AG04449 (cell line): Measurements from ENCODE around the gene ZFP36L2.
"Not testable (repeated sequence)": the region's sequence is repeated elsewhere in the genome, so short reads cannot be mapped to it uniquely, and the experiment has no call there.

Experiments used
- CTCF ChIA-PET: fragments of 350-600 bp; formaldehyde crosslinking; extraction: SDS; loops from one replicate; lab custom pipeline; 2021; ENCODE audit warnings: antibody characterized with exemption; lab: Yijun Ruan, JAX
- POLR2A ChIA-PET: fragments of 400-600, 350-600 bp; formaldehyde crosslinking; extraction: SDS; loops from one replicate; lab custom pipeline; 2020; ENCODE audit warnings: antibody characterized with exemption, inconsistent platforms; lab: Yijun Ruan, JAX
- DNase-seq: peaks from one replicate; pipeline ENCODE4 v3.0.0-alpha.2; 2010; ENCODE audit warnings: low read depth, low spot score
- H3K4me3 ChIP-seq: 2 replicates; pipeline ENCODE4 v1.5.1; 2011; ENCODE audit warnings: low read depth, mild to moderate bottlenecking, control low read depth, low read length
- TF ChIP-seq, protein P1 (sequence below): IDR thresholded peaks from one replicate; pipeline ENCODE4 v1.5.1; 2011; ENCODE audit warnings: mild to moderate bottlenecking, moderate library complexity, low read length, control low read depth, inconsistent platforms; ENCODE audit not compliant: insufficient read depth; ENCODE audit errors: missing control alignments

Gene ZFP36L2

DNA sequence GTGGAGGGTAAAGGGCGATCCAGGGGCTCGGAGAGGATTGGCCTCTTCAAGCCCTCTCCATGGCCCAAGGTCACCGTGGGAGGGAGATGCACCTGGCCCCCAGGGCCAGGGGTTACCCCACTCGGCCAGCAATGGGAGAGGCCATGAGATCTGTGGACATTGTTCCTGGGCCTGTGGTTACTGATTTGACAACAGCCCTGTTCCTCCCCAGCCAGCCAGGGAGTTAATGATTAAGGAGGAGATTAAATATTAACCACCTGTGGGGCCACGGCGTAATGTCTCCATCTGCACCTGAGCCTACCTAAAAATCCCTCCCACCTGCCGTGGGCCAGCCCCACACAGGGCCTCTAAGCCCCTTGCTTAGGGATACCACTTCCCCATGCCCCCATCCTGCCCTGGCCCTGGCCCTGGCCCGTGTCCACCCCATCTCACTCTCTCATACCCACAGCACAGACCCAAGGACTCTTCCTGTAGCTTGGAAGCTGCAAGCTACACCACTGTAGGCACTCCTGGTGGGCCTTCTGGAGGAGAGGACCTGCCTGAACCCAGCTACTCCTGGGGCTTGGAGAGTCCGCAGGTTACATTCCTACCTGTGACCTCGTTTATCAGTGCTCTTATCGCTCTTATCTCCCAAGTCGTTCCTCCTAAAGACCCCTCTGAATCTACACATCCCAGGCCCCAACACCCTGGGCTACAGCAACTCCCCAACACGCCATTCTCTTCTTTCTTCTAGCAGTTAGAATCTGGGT is 32.1 kb downstream of the ZFP36L2 start:
- TF ChIP-seq, protein P1, sequence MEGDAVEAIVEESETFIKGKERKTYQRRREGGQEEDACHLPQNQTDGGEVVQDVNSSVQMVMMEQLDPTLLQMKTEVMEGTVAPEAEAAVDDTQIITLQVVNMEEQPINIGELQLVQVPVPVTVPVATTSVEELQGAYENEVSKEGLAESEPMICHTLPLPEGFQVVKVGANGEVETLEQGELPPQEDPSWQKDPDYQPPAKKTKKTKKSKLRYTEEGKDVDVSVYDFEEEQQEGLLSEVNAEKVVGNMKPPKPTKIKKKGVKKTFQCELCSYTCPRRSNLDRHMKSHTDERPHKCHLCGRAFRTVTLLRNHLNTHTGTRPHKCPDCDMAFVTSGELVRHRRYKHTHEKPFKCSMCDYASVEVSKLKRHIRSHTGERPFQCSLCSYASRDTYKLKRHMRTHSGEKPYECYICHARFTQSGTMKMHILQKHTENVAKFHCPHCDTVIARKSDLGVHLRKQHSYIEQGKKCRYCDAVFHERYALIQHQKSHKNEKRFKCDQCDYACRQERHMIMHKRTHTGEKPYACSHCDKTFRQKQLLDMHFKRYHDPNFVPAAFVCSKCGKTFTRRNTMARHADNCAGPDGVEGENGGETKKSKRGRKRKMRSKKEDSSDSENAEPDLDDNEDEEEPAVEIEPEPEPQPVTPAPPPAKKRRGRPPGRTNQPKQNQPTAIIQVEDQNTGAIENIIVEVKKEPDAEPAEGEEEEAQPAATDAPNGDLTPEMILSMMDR = no peak
- DNase-seq = no peak
- H3K4me3 ChIP-seq = no peak overlapping the region
- ChIA-PET POLR2A (no interaction called here), CTCF (no interaction called here)

DNA sequence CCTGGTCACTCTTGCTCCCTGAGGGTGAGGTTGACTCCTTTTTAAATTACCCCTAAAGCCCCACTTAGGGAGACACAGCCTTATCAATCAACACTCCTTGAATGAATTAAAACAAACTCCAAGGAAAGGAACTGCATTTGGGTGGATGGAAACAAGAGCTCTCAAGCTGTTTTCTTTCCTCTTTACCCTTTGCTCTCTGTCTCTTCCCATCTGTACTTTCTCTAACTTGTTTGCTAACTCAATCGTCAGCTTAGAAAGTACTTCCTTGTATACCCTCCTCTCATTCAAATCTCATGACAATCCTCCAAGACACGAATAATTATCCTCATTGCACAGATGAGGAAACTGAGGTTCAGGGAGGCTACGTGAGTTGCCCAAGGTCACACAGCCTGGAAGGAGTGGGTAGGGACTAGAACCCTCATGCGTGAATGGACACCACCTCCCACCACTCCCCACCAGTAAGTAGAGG is 32.7 kb downstream of the ZFP36L2 start:
- POLR2A ChIA-PET = no interaction called here
- CTCF ChIA-PET = no interaction called here
- no peak overlapping the region for H3K4me3 ChIP-seq
- DNase-seq = no peak
- TF ChIP-seq, protein P1 = no peak

DNA sequence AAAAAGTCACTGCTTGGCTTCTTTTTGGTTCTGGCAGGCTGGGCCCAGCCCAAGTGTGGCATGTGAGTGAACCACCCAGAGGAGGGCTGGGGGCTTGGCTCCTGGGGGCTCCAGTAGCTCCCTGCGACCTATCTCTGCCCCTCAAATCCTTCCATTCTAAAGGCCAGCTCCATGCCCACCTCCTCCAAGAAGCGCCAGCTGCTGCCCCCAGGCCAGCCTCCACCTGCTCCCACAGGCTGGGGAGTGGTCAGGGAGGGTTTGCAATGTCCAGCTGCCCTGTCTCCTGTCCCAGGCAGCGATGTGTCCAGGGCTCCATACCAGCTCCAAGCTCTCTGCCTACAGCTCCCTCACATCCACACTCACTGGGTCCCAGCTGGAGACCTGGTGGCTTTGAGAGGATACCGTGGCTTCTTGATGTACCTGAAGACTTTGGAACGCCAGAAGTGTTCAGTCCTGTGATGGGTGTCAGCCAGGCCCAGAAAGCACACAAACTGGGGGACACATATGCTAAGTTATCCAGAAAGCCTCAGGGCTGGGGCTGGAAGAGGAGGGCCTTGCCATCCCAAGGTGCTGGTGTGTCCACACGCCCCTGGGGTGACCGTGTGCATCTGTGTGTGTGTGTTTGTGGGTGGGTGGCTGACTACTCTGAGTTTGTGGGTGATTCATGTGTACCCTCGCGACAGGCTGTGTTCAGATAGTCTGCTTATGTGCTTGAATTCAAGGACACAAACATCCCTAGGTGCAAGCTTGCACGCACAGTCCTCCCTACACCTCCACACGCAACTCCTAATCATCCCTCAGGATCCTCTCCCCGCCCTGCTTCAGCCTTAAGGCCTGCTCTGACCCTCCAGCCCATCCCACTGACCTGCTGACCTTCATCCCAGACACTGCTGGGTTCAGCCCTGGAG is 33.4 kb downstream of the ZFP36L2 start:
- DNase-seq = no peak
- TF ChIP-seq, protein P1 = no peak
- CTCF ChIA-PET = interaction anchor here (1.0 kb wide), 1 partner anchor 36 kb away, joined by 3 read pairs; no protein-coding TSS in a partner anchor
- POLR2A ChIA-PET = no interaction called here
- H3K4me3 ChIP-seq = no peak overlapping the region

DNA sequence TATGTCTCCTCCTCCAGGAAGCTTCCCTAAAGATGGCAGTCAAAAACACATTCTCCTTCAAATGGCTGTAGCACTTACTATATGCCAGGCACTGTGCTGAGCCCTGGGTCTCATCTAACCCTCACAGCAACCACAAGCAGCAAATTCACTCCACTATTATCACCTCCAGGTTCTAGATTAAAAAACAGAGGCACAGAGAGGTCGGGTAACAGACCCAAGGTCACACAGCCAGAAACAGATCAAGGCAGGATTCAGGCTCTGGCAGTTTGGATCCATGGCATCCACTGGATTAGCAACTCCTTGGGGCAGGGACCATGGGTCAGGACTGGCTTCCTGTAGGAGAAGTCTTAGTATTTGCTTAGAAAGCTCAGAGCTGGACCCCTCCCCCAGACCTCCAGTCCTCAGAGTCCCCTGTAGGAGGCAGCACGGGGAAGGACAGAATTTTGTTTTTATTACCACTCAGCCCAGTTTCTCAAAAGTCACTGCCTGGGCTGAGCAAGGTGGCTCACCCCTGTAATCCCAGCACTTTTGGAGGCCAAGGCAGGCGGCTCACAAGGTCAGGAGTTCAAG is 34.4 kb downstream of the ZFP36L2 start:
- ChIA-PET CTCF (no interaction called here), POLR2A (no interaction called here)
- H3K4me3 ChIP-seq = no peak overlapping the region
- TF ChIP-seq, protein P1 = no peak
- DNase-seq = no peak

DNA sequence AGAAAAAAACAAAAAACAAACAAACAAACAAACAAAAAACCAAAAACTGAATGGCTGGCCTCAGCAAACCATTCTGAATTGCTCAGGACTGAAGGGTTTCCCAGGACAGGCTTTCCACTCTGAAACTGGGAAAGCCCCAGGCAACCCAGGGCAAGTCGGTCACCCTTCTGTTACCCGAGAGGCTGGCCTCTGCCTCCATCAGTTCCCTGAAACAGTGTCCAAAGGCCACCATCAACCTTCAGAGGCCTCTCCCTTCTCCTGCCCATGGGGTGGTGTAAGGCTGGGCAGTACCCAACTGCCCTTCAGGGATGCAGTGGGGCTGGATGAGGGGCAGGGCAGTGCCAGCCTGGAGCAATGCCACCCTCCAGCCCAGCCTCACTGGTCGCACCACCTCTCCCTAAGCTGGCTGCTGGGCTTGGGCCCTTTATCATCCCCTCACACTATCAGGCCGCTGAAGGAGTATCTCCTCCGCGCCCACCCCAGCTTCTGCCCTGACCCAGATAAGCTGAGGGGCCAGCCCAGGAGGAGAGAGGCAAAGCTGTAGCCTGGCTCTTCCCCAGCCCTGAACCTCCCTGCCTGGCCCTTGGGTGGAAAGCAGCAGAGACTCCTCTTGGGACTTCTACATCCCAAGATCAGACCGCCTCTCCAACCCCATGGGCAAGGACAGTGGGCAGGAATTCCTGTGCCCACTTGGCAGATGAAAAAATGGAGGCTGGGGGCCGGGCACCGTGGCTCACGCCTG is 35.9 kb downstream of the ZFP36L2 start:
- POLR2A ChIA-PET = no interaction called here
- TF ChIP-seq, protein P1 = no peak

DNA sequence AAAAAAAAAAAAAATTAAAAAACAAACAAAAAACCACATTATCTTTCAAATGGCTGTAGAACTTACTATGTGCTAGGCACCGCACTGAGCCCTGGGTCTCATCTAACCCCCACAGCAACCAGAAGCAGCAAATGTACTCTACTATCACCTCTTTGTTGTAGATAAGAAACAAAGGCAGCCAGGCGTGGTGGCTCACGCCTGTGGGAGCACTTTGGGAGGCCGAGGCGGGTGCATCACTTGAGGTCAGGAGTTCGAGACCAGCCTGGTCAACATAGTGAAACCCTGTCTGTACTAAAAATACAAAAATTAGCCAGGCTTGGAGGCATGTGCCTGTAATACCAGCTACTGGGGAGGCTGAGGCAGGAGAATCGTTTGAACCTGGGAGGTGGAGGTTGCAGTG is 36.5 kb downstream of the ZFP36L2 start:
- H3K4me3 ChIP-seq, DNase-seq, POLR2A ChIA-PET, CTCF ChIA-PET: not testable (repeated sequence)

More for the DNA sequence above, 35.9 kb downstream of the ZFP36L2 start:
- no peak overlapping the region for H3K4me3 ChIP-seq
- DNase-seq = no peak
- CTCF ChIA-PET = no interaction called here
